ENCODE results near the gene CFP.
A peak's percentile ranks its signal among the peaks of the same experiment; 100 is the strongest.

Gene CFP

DNA sequence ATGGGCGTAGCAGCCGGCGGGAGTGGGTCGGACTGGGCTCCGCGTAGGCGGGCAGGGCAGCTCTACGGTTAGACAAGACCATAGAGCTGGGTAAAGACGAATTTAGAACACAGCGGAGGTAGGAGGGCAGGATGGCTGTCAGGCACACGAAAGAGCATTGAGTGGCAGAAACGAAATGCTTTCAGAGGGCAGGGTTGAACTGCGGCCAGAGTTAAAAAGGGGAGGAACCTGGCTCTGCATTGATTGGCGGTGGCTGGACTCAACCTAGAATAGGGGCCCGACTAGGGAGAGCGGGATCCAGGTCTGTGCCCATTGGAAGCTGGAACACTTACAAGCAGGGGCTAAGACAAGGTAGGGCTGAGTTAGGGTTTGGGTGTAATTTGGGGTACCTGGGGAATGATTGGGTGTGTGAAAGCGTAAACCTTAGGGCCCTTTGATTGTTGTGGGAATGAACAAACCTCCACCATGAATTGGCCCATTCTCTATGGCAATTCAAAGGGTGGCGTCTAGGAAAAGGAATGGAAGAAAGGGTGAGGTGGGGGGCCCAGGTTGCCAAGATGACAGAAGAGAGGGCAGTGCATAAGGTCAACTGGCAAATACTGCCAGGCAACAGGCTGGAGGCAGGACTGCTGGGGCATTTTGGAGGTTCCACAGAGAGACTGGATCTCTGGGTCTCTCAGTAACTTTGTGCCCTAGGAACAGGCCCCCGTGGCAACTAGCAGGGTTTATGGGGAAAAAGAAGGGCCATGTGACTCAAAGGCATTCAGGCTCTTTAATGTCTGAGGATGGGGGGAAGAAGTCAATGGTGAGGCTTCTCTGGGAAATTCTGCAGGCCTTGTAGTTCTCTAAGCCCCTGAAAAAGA is 21.5 kb upstream of the CFP start:
- Histone ChIP-seq H3K27me3 (ENCODE audit: control insufficient read depth in 1 of 2, insufficient read depth in 2 of 2, low read length in 2 of 2) (peaks cover 0 to 9% of the 10 kb centered on the region in 2 donors), H3K9me3 (ENCODE audit: low read length) (no peaks in the 10 kb centered on the region), H3K36me3 (ENCODE audit: insufficient read depth, low read length) (peaks cover 11% of the 10 kb centered on the region), H3K9ac (ENCODE audit: low read length) (no peak overlapping the region), H3K4me3 (ENCODE audit: low read depth in 1 of 2, low read length in 2 of 2) (peak overlapping the region in 1 of 2 donors; percentile 59), H3K4me1 (ENCODE audit: insufficient read depth, low read length) (peaks cover 8% of the 10 kb centered on the region), H3K27ac (ENCODE audit: low read depth, low read length) (no peak overlapping the region)

DNA sequence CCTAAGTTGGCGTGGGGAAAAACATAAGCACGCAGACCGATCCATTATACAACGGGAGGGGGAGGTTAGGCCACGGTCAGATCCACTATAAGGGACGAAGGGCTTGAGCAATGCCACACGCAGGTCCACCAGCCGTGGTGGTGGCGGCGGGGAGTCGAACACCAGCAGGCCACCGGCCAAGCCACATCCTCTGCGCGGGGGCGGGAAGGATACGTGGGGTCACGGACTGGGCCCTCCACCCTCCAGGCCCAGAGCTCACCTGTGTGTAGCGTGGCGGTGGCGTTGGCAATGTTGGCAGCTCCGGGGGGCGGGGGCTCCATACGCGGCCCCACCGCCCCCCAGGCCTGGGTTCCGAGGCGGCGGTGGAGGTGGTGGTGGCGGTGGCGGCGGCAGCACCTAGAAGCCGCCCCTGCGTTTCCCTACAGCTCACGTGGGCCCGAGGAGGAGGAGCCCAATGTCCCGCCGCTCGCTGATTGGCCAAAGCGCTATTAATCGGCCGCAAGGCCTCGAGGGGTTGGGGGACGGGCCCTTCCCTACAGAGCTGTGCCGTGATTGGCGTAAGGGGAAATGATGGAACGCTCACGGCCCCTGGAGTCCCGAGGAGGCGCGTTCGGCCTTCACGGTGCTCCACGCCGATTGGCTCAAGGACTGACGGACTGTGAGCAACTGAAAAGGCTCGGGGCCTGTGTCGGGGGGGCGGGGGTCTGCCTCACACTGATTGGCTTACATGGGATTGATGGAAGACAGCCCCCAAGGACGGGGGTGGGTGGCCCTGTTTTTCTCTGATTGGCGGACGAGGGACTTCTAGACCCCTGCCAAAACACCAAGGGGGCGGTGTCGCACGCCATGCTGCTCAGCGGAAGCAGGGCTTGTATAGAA is 20.7 kb upstream of the CFP start, which contains the start of gene ELK1:
TSS of gene ELK1 (minus strand) at position 400 of the 879 bp plus-strand sequence. CDS start 9,122 bp downstream, outside the sequence.
- Histone ChIP-seq H3K27me3 (ENCODE audit: control insufficient read depth in 1 of 2, insufficient read depth in 2 of 2, low read length in 2 of 2) (peaks cover 0 to 9% of the 10 kb centered on the region in 2 donors), H3K4me3 (ENCODE audit: low read depth in 1 of 2, low read length in 2 of 2) (peak within 1 kb of the TSS; percentile 49 to 59), H3K4me1 (ENCODE audit: insufficient read depth, low read length) (peaks cover 8% of the 10 kb centered on the region), H3K27ac (ENCODE audit: low read depth, low read length) (peak within 1 kb of the TSS; percentile 50), H3K9ac (ENCODE audit: low read length) (no peak within 1 kb of the TSS), H3K9me3 (ENCODE audit: low read length) (no peaks in the 10 kb centered on the region), H3K36me3 (ENCODE audit: insufficient read depth, low read length) (peaks cover 4% of the 10 kb centered on the region)

DNA sequence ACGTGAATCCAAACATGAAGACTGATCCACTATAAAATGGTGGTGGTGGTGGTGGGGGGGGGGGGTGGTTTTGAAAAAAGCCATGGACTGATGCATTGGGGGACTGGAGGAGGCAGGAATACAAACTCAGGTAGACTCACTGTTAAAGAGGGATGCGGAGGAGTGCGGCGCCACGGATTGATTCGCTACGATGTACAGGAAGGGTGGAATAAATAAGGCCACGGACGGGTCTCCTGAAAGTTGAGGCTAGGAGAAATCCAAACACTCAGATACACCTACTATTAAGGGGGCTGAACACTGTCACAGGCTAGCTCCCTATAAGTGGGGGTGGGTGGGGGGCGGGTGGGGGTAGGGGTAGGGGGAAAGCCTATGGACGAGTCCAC is 20.0 kb upstream of the CFP start:
- Histone ChIP-seq H3K36me3 (ENCODE audit: insufficient read depth, low read length) (peaks cover 4% of the 10 kb centered on the region), H3K4me3 (ENCODE audit: low read depth in 1 of 2, low read length in 2 of 2) (peak overlapping the region; percentile 49 to 53), H3K27ac (ENCODE audit: low read depth, low read length) (no peak overlapping the region), H3K9ac (ENCODE audit: low read length) (no peak overlapping the region), H3K9me3 (ENCODE audit: low read length) (no peaks in the 10 kb centered on the region), H3K4me1 (ENCODE audit: insufficient read depth, low read length) (peaks cover 8% of the 10 kb centered on the region), H3K27me3 (ENCODE audit: control insufficient read depth in 1 of 2, insufficient read depth in 2 of 2, low read length in 2 of 2) (peaks cover 0 to 9% of the 10 kb centered on the region in 2 donors)

DNA sequence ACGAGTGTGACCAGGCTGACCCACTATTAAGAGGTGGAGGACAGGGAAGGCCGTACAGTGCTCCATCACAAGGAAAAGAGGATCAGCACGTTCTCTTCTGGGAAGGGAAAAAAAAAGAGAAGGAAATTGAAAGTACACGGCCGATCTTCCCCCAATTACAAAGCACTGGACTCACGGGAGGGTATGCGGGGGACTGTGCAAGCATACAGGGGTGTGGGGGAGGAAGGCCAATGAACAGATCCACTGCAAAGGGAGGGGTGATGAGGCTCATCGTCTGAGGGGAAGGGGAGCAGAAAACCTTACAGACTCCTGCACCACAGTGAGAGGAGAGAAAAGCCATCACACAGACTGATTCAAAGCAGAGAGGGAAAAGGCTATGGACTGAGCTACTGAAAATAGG is 19.5 kb upstream of the CFP start:
- Histone ChIP-seq H3K4me3 (ENCODE audit: low read depth in 1 of 2, low read length in 2 of 2) (peak overlapping the region in 1 of 2 donors; percentile 18), H3K4me1 (ENCODE audit: insufficient read depth, low read length) (peaks cover 8% of the 10 kb centered on the region), H3K27me3 (ENCODE audit: control insufficient read depth in 1 of 2, insufficient read depth in 2 of 2, low read length in 2 of 2) (peaks cover 0 to 13% of the 10 kb centered on the region in 2 donors), H3K9me3 (ENCODE audit: low read length) (no peaks in the 10 kb centered on the region), H3K9ac (ENCODE audit: low read length) (no peak overlapping the region), H3K27ac (ENCODE audit: low read depth, low read length) (no peak overlapping the region), H3K36me3 (ENCODE audit: insufficient read depth, low read length) (peaks cover 4% of the 10 kb centered on the region)

DNA sequence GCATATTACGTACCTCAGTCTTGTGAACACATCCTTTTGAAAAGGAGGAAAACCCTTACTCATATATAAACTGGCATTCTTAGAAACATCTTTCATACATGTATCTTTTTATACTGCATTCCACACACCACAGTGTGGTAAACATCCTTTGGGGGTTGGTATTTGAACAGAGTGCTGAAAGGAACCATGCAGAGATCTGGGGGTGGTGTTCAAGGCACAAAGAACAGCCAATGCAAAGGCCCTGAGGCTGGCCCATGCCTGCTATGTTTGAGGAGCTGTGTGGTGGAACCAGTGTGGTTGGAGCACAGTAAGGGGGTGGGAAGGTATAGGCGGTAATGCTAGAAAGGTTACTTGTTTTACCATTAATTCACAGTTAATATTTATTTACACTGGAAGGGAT is 18.6 kb upstream of the CFP start:
- Histone ChIP-seq H3K27ac (ENCODE audit: low read depth, low read length) (no peak overlapping the region), H3K9me3 (ENCODE audit: low read length) (no peaks in the 10 kb centered on the region), H3K36me3 (ENCODE audit: insufficient read depth, low read length) (no peaks in the 10 kb centered on the region), H3K9ac (ENCODE audit: low read length) (no peak overlapping the region), H3K4me3 (ENCODE audit: low read depth in 1 of 2, low read length in 2 of 2) (no peak overlapping the region), H3K4me1 (ENCODE audit: insufficient read depth, low read length) (peaks cover 8% of the 10 kb centered on the region), H3K27me3 (ENCODE audit: control insufficient read depth in 1 of 2, insufficient read depth in 2 of 2, low read length in 2 of 2) (peaks cover 0 to 15% of the 10 kb centered on the region in 2 donors)

DNA sequence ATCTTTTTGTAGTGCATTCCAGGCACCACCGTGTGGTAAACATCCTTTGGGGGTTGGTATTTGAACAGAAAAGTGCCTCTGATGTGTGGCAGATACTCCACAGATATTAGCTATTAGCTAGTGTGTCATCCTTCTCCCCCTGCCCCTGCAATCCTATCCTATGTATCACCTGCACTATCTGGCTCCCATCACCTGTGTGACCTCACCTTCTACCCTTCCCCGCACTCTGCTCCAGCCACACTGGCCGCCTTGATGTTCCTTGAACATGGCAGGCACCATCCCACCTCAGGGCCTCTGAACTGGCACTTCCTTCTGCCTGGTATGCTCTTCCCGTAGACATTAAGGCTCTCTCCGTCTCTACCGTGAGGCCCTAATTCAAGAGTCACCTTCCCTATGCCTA is 16.9 kb upstream of the CFP start:
- Histone ChIP-seq H3K9ac (ENCODE audit: low read length) (no peak overlapping the region), H3K27ac (ENCODE audit: low read depth, low read length) (no peak overlapping the region), H3K4me1 (ENCODE audit: insufficient read depth, low read length) (peaks cover 6% of the 10 kb centered on the region), H3K27me3 (ENCODE audit: control insufficient read depth in 1 of 2, insufficient read depth in 2 of 2, low read length in 2 of 2) (peaks cover 0 to 15% of the 10 kb centered on the region in 2 donors), H3K4me3 (ENCODE audit: low read depth in 1 of 2, low read length in 2 of 2) (no peak overlapping the region), H3K9me3 (ENCODE audit: low read length) (no peaks in the 10 kb centered on the region), H3K36me3 (ENCODE audit: insufficient read depth, low read length) (no peaks in the 10 kb centered on the region)

DNA sequence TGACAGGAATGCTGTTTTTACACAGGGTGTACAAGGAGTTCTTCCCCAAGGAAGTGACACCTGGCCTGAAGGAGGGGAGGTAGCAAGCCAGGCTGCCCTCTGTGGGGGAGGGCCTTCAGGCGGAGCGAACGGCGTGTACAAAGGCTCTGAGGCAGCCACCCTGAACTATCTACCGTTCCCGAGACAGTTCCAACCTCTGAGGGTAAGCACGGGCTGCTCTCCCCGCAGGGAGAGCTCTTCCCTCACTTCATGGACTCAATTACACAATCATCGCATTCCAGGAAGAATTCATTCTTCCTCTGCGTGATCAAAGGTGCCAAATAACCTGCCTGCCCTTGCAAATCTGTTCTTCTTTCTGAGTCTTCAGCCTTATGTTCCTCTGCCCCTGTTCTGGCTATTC is 15.8 kb upstream of the CFP start:
- Histone ChIP-seq H3K9ac (ENCODE audit: low read length) (no peak overlapping the region), H3K27ac (ENCODE audit: low read depth, low read length) (no peak overlapping the region), H3K9me3 (ENCODE audit: low read length) (no peaks in the 10 kb centered on the region)

DNA sequence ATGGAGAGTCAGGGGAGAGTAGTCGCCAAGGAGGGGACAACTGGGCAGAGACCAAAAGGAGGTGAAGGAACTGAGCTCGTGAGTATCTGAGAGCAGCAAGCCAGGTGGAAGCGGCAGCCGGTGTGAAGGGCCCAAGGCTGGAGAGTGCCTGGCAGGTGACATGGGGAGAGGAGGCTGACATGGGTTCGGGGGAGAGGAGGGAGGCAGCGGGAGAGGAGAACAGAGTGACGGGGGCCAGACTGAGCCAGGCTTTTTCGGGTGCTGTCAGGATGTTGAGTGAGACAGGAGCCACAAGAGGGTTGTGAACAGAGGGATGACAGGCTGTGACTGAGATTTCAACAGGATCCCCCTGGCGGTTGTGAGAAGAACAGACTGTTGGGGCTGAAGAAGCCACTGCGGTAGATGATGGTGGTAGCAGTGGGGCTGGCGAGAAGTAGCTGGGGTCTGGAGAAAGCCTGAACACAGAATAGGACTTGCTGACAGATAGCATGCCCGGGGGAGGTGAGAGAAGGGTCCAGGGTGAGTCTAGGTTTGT is 14.9 kb upstream of the CFP start:
- Histone ChIP-seq H3K4me3 (ENCODE audit: low read depth in 1 of 2, low read length in 2 of 2) (no peak overlapping the region), H3K9me3 (ENCODE audit: low read length) (no peaks in the 10 kb centered on the region), H3K9ac (ENCODE audit: low read length) (no peak overlapping the region), H3K27me3 (ENCODE audit: control insufficient read depth in 1 of 2, insufficient read depth in 2 of 2, low read length in 2 of 2) (peaks cover 0 to 15% of the 10 kb centered on the region in 2 donors), H3K4me1 (ENCODE audit: insufficient read depth, low read length) (no peaks in the 10 kb centered on the region), H3K27ac (ENCODE audit: low read depth, low read length) (no peak overlapping the region), H3K36me3 (ENCODE audit: insufficient read depth, low read length) (peaks cover 12% of the 10 kb centered on the region)

More for the DNA sequence above, 15.8 kb upstream of the CFP start:
- no peaks in the 10 kb centered on the region for H3K4me1 ChIP-seq (ENCODE audit: insufficient read depth, low read length)
- H3K27me3 ChIP-seq (ENCODE audit: control insufficient read depth in 1 of 2, insufficient read depth in 2 of 2, low read length in 2 of 2): peaks cover 0 to 15% of the 10 kb centered on the region in 2 donors
- no peak overlapping the region for H3K4me3 ChIP-seq (ENCODE audit: low read depth in 1 of 2, low read length in 2 of 2)
- H3K36me3 ChIP-seq (ENCODE audit: insufficient read depth, low read length): peaks cover 4% of the 10 kb centered on the region

DNA sequence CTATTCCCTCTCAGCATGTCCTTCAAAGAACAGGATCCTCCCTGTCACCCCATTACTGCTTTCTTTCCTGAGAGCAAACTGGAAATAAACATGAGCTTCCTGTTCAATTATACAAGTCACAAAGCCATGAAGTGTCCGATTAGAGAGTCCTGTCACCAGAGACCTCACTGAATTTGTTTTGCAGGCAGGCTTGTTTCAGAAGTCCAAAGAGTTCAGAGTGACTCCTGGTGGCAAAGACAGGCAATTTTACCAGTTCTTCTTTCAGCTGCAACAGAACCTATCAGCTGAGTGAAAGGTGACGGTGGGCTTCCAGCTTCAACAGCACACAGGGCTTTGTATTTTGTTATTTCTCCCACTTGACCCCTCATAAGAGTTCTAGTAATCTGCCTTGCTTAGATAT is 14.2 kb upstream of the CFP start:
- peaks cover 0 to 12% of the 10 kb centered on the region in 2 donors for H3K27me3 ChIP-seq (ENCODE audit: control insufficient read depth in 1 of 2, insufficient read depth in 2 of 2, low read length in 2 of 2)
- H3K9me3 ChIP-seq (ENCODE audit: low read length): no peaks in the 10 kb centered on the region
- no peak overlapping the region for H3K4me3 ChIP-seq (ENCODE audit: low read depth in 1 of 2, low read length in 2 of 2)
- no peak overlapping the region for H3K9ac ChIP-seq (ENCODE audit: low read length)
- no peaks in the 10 kb centered on the region for H3K4me1 ChIP-seq (ENCODE audit: insufficient read depth, low read length)
- H3K36me3 ChIP-seq (ENCODE audit: insufficient read depth, low read length): peaks cover 17% of the 10 kb centered on the region
- no peak overlapping the region for H3K27ac ChIP-seq (ENCODE audit: low read depth, low read length)

DNA sequence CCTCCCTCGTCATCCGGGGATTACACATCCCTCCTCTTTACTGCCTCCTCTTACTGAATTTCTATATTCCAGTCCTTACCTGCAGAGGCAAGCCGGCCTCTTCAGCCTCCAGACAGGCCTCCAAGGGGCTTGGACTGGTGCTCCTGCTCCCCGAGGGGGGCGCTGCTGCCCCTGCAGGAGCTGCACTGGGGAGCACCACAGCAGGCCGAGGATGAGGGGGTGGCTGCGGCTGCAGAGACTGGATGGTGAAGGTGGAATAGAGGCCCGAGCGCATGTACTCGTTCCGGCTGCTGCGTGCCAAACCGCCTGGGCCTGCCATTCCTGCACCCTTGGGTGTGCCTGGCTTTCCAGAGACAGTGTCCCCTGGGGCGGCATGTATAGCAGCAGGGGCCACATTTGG is 9.1 kb upstream of the CFP start:
- H3K9ac ChIP-seq (ENCODE audit: low read length): no peak overlapping the region
- H3K4me1 ChIP-seq (ENCODE audit: insufficient read depth, low read length): no peaks in the 10 kb centered on the region
- no peak overlapping the region for H3K4me3 ChIP-seq (ENCODE audit: low read depth in 1 of 2, low read length in 2 of 2)
- no peak overlapping the region for H3K27ac ChIP-seq (ENCODE audit: low read depth, low read length)
- H3K9me3 ChIP-seq (ENCODE audit: low read length): no peaks in the 10 kb centered on the region
- H3K36me3 ChIP-seq (ENCODE audit: insufficient read depth, low read length): peaks cover 24% of the 10 kb centered on the region
- no peaks in the 10 kb centered on the region for H3K27me3 ChIP-seq (ENCODE audit: control insufficient read depth in 1 of 2, insufficient read depth in 2 of 2, low read length in 2 of 2)

DNA sequence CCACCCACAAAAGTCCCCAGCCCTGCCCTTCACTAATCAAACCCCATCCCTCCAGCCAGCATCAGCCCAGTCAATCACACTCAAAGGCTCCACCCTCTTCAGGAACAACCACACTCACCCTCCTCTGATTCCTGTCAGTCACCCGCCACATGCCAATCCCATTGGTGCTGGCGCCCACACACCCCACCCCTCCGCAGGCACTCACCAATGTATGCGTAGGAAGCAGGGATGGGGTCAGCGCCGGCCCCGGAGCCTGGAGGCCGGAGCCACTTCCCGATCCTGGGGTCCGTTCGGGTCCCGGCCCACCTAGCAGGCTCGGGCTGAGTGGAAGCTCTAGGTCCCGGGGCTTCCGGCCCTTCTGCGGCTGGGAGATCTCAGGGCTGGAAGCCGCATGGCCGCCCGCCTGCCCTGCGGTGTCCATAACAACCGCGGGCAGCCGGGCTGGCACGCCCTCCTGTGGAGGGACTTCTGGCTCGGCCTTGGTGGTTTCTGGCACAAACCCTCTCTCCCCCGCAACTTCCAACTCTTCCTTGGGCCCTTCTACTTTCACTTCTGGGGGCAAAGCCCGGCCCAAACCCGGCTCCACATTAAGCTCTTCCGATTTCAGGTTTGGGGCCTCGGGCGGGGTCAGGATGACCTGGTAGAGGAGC is 7.9 kb upstream of the CFP start:
- Histone ChIP-seq H3K9ac (ENCODE audit: low read length) (no peak overlapping the region), H3K27ac (ENCODE audit: low read depth, low read length) (no peak overlapping the region), H3K9me3 (ENCODE audit: low read length) (no peaks in the 10 kb centered on the region), H3K27me3 (ENCODE audit: control insufficient read depth in 1 of 2, insufficient read depth in 2 of 2, low read length in 2 of 2) (no peaks in the 10 kb centered on the region), H3K4me3 (ENCODE audit: low read depth in 1 of 2, low read length in 2 of 2) (no peak overlapping the region), H3K4me1 (ENCODE audit: insufficient read depth, low read length) (no peaks in the 10 kb centered on the region), H3K36me3 (ENCODE audit: insufficient read depth, low read length) (peaks cover 24% of the 10 kb centered on the region)

Data from muscle layer of colon (tissue), 2 donors.